HG03095 (cell line): ENCODE measurements around the gene RARA.
"Not testable (repeated sequence)": the region's sequence is repeated elsewhere in the genome, so short reads cannot be mapped to it uniquely, and the experiment has no call there.

Experiments
- ATAC-seq: cut with Tn5 transposase; IDR thresholded peaks from one replicate; pipeline ENCODE4 v1.9.1; 2021; ENCODE audit warnings: moderate library complexity; ENCODE audit not compliant: unreplicated experiment

RARA gene

DNA sequence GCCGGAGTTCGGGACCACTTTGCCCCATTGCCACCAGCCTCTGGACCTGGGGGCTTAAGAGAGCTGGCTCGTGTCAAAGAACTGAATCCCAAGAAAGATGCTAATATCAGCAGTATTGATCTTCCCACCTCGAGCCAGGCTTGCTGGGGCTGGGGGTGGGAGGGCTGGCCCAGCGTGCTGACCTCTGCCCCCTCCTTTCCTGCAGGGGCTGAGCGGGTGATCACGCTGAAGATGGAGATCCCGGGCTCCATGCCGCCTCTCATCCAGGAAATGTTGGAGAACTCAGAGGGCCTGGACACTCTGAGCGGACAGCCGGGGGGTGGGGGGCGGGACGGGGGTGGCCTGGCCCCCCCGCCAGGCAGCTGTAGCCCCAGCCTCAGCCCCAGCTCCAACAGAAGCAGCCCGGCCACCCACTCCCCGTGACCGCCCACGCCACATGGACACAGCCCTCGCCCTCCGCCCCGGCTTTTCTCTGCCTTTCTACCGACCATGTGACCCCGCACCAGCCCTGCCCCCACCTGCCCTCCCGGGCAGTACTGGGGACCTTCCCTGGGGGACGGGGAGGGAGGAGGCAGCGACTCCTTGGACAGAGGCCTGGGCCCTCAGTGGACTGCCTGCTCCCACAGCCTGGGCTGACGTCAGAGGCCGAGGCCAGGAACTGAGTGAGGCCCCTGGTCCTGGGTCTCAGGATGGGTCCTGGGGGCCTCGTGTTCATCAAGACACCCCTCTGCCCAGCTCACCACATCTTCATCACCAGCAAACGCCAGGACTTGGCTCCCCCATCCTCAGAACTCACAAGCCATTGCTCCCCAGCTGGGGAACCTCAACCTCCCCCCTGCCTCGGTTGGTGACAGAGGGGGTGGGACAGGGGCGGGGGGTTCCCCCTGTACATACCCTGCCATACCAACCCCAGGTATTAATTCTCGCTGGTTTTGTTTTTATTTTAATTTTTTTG lies 47.1 kb downstream of the RARA start:
- ATAC-seq, result no peak

- no peak for ATAC-seq
Observed at GRCh38 chr17:40356990-40357881, 48.3 kb downstream of the RARA start.

GRCh38 chr17:40358323-40359038 lies 49.5 kb downstream of the RARA start:
- no peak for ATAC-seq

DNA sequence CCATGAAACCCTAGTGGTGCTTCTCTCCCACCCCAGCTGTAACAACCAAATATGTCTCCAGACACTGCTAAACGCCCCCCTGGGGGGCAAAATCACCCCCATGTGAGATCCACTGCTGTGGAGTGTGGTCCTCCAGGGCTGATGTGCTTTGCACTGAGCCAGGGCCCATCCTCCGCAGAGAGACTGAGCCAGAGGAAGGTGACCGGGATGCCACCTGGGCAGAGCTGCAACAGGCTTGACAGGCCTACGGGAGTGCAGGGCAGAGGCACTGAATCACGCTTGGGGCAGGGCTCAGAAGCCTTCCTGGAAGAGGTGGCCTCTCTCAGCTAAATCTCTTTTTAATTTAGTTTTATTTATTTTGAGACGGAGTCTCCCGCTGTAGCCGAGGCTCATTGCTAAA lies 51.1 kb downstream of the RARA start:
- no peak for ATAC-seq

DNA sequence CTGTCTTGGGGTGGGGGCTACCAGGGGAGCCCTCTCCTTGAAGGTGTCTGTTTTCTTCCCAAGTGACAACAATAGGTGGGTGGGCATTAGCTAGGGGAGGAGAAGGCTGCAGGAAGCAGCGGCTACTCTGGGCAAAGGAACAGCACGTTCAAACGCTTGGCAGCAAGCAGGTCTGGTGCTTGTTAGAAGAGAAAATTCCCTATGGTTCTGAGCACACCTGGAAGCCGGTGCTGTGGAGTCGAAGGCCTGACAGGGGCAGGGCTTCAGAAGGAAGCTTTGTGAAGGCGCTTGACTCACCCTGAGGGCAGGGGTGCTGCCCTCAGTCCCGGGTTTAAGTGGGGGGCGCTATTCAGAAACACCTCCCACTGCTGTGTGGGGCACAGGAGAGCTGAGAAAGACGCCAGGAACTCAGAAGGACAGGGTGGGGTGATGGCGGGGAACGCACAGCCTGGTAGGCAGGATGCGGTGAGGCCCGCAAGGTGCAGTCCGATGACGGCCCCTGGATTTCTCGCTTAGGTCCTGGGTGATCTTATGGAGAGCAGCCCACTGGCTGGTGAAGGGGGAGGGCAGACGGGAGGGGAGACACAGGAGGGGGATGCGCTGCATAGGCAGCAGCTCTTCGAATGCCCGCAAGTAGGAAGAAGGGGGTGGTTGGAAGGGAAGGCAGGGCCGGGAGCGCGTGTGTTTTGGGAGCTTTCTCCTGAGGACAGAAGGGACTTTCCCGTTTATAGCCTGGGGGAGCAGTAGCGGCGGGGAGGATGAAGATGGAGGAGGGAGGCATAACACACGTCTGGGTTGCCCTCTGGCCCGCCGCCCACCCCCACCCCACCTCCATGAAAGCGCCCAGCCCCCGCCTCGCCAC lies 52.3 kb downstream of the RARA start:
- no peak for ATAC-seq

DNA sequence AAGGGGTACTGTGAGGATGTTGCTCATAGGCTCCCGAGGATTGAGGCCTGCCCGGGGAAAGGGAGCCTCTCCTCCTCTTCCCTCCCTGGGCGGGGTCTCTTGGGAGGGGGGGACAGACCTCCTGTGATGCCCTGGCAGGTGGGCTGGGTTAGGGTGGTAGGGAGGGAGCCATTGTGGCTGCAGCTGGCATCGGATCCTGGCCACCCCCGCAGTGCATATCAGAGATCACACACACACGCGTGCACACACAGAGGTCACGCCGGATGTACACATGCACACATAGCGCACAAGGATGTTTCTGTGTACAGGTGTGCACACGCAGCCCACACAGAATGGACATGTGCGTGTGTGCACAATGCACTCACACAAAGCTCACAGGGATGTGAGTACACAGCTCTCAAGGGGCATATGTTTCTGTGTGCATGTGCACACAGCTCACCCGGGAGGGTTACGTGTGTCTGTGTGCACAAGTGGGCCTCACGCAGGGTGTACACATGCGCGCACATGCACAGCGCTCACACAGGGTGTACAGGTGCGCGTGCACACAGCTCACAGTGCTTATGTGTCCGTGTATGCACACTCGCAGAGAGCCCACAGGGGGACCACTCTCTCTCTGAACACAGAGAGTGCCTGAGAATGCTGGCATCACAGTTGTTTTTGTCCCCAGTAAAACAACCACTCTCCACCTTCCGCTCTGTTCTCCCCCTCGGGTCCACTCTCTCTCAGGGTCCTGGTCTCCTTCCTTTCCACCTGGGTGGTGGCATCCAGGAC lies 53.1 kb downstream of the RARA start:
- ATAC-seq, result no peak

DNA sequence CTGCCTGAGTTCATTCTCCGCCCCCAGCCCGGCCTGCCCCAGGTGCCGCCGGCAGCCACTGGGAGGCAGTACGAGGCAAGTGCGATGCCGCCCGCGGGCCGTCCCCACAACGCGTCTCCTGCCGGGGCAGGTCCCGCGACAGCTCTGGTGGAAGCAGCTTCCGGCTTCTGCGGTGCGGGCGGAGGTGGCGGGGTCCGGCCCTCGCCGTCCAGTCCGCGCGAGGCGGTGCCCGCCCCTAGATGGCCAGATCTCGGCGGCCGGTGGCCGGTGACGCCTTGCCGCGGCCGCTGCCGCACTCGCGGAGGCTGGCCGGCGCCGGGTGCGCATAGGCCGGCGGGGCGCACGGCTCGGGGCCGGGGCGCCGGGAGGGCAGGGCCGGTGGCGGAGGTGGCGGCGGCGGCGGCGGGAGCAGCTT lies 53.7 kb downstream of the RARA start:
- peak; percentile 62 for ATAC-seq

- ATAC-seq, result peak; percentile 18
Observed at GRCh38 chr17:40363111-40363827, 54.3 kb downstream of the RARA start.

- no peak for ATAC-seq
Observed at GRCh38 chr17:40364121-40364861, 55.3 kb downstream of the RARA start, which contains the start of gene GJD3. GJD3 (minus strand) TSS chr17:40364737; CDS start chr17:40363815, 922 bp downstream.

- no peak for ATAC-seq
Observed at GRCh38 chr17:40364906-40365305, 55.9 kb downstream of the RARA start.

- ATAC-seq, result no peak
Observed at GRCh38 chr17:40366076-40366860, 57.3 kb downstream of the RARA start.

GRCh38 chr17:40366861-40367518 lies 58.0 kb downstream of the RARA start:
- ATAC-seq, result no peak

GRCh38 chr17:40367728-40368127 lies 58.7 kb downstream of the RARA start:
- not testable (repeated sequence) for ATAC-seq

DNA sequence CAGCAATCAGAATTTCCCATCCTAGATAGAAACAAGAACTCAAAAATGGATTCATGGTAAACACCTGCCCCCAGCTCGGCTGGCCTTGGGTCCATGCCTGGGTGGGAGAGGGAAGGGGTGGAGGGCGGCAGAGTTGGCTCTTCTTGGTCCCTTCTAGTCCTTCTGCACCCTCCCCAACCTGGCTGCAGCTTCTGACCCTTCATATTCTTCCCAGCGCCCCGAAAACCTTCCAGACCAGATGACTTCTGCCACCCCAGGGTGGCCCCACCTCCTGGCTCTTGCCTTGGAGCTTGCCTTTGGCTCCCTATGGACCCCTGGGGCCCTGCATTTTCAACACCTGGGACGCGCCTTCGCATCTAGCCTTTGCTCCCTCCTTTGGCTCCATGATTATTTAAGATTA lies 60.9 kb downstream of the RARA start:
- ATAC-seq, result no peak

- ATAC-seq, result no peak
Observed at GRCh38 chr17:40371261-40371929, 62.4 kb downstream of the RARA start.

GRCh38 chr17:40372031-40372430 lies 63.1 kb downstream of the RARA start:
- ATAC-seq, result no peak
